NCI-H2107 (cell line): ENCODE data around the gene CYP1A2.
"Not testable (repeated sequence)": the region's sequence is repeated elsewhere in the genome, so short reads cannot be mapped to it uniquely, and the experiment has no call there.

Source experiments
- DNase-seq: peaks from one replicate; lab custom pipeline; 2025; lab: John Stamatoyannopoulos, UW

Gene CYP1A2

GRCh38 chr15:74776821-74777768, 28.4 kb downstream of the CYP1A2 start:
- no peak for DNase-seq

GRCh38 chr15:74777769-74778598, 29.3 kb downstream of the CYP1A2 start:
- DNase-seq: no peak

- no peak for DNase-seq
Measured at GRCh38 chr15:74778599-74778970, 29.9 kb downstream of the CYP1A2 start.

GRCh38 chr15:74779162-74779648, 30.6 kb downstream of the CYP1A2 start:
- DNase-seq: no peak

- no peak for DNase-seq
Measured at GRCh38 chr15:74780523-74781430, 32.1 kb downstream of the CYP1A2 start.

- DNase-seq: no peak
Measured at GRCh38 chr15:74781431-74782258, 33.0 kb downstream of the CYP1A2 start, which contains the start of gene CSK. TSS of gene CSK (plus strand) at chr15:74782080. CDS start at chr15:74798298, 16,218 bp downstream.

- DNase-seq: no peak
Measured at GRCh38 chr15:74782259-74783071, 33.8 kb downstream of the CYP1A2 start.

GRCh38 chr15:74783072-74783807, 34.6 kb downstream of the CYP1A2 start:
- no peak for DNase-seq

GRCh38 chr15:74783808-74784175, 35.1 kb downstream of the CYP1A2 start:
- DNase-seq: no peak

- no peak for DNase-seq
Measured at GRCh38 chr15:74784426-74785193, 36.0 kb downstream of the CYP1A2 start.

- no peak for DNase-seq
Measured at GRCh38 chr15:74785194-74786032, 36.8 kb downstream of the CYP1A2 start.

- DNase-seq: not testable (repeated sequence)
Measured at GRCh38 chr15:74786081-74786480, 37.4 kb downstream of the CYP1A2 start.

GRCh38 chr15:74786551-74787165, 38.0 kb downstream of the CYP1A2 start:
- no peak for DNase-seq

- no peak for DNase-seq
Measured at GRCh38 chr15:74787251-74788041, 38.8 kb downstream of the CYP1A2 start.

GRCh38 chr15:74788042-74788682, 39.5 kb downstream of the CYP1A2 start:
- no peak for DNase-seq
